SK-N-SH treated with all-trans-retinoic acid at 6 μM for 48 hours (cell line): ENCODE measurements around the gene RNF207.

Experiments
- ATAC-seq: fragments of 200-7000 bp; cut with Tn5 transposase; 3 replicates; pipeline ENCODE4 v1.9.1; 2020; ENCODE audit warnings: mild to moderate bottlenecking, moderate library complexity
- BACH2 ChIP-seq: fragments of 250-450 bp; sonication (Bioruptor Pico); IDR thresholded peaks from 2 replicates; pipeline ENCODE4 v1.9.0; 2021; ENCODE audit warnings: mild to moderate bottlenecking, borderline replicate concordance
- CREB5 ChIP-seq: fragments of 250-450 bp; sonication (Bioruptor Pico); IDR thresholded peaks from 2 replicates; pipeline ENCODE4 v1.5.1; 2020; ENCODE audit warnings: low read depth, mild to moderate bottlenecking, moderate library complexity
- CSDC2 ChIP-seq: fragments of 250-450 bp; sonication (Bioruptor Pico); IDR thresholded peaks from 2 replicates; pipeline ENCODE4 v1.5.0; 2020; ENCODE audit warnings: mild to moderate bottlenecking, moderate library complexity
- CSRNP3 ChIP-seq: fragments of 250-450 bp; sonication (Bioruptor Pico); IDR thresholded peaks from 2 replicates; pipeline ENCODE4 v1.5.1; 2021; ENCODE audit warnings: mild to moderate bottlenecking, moderate library complexity
- GLIS3 ChIP-seq: fragments of 250-450 bp; sonication (Bioruptor Pico); IDR thresholded peaks from 2 replicates; pipeline ENCODE4 v1.5.0; 2020; ENCODE audit warnings: mild to moderate bottlenecking, moderate library complexity
- OSR1 ChIP-seq: fragments of 250-450 bp; sonication (Bioruptor Pico); IDR thresholded peaks from 2 replicates; pipeline ENCODE4 v1.8.0; 2022; ENCODE audit warnings: moderate library complexity, mild to moderate bottlenecking, inconsistent platforms
- POU6F1 ChIP-seq: fragments of 250-450 bp; sonication (Bioruptor Pico); IDR thresholded peaks from 2 replicates; pipeline ENCODE4 v1.8.0; 2021; ENCODE audit warnings: low read depth, mild to moderate bottlenecking, moderate library complexity, borderline replicate concordance
- PPARA ChIP-seq: fragments of 250-450 bp; sonication (Bioruptor Pico); IDR thresholded peaks from 2 replicates; pipeline ENCODE4 v1.5.0; 2020; ENCODE audit warnings: mild to moderate bottlenecking, borderline replicate concordance
- RARB ChIP-seq: fragments of 250-450 bp; sonication (Bioruptor Pico); IDR thresholded peaks from 2 replicates; pipeline ENCODE4 v1.8.0; 2021; ENCODE audit warnings: mild to moderate bottlenecking, moderate library complexity
- SNAI2 ChIP-seq: fragments of 250-450 bp; sonication (Bioruptor Pico); IDR thresholded peaks from 2 replicates; pipeline ENCODE4 v1.5.0; 2020; ENCODE audit warnings: mild to moderate bottlenecking, moderate library complexity
- TCF4 ChIP-seq: fragments of 250-450 bp; sonication (Bioruptor Pico); IDR thresholded peaks from 2 replicates; pipeline ENCODE4 v1.8.0; 2021; ENCODE audit warnings: mild to moderate bottlenecking, moderate library complexity, borderline replicate concordance
- TOX ChIP-seq: fragments of 250-450 bp; sonication (Bioruptor Pico); IDR thresholded peaks from 2 replicates; pipeline ENCODE4 v1.8.0; 2021; ENCODE audit warnings: mild to moderate bottlenecking, moderate library complexity, borderline replicate concordance
- TSHZ2 ChIP-seq: fragments of 250-450 bp; sonication (Bioruptor Pico); IDR thresholded peaks from 2 replicates; pipeline ENCODE4 v1.5.0; 2020; ENCODE audit warnings: mild to moderate bottlenecking, moderate library complexity
- ZC3H10 ChIP-seq: fragments of 250-450 bp; sonication (Bioruptor Pico); IDR thresholded peaks from 2 replicates; pipeline ENCODE4 v1.5.1; 2021; ENCODE audit warnings: mild to moderate bottlenecking, moderate library complexity
- ZFP3 ChIP-seq: fragments of 250-450 bp; sonication (Bioruptor Pico); IDR thresholded peaks from 2 replicates; pipeline ENCODE4 v1.5.0; 2020; ENCODE audit warnings: mild to moderate bottlenecking, moderate library complexity
- ZNF565 ChIP-seq: fragments of 450-650 bp; formaldehyde crosslinking; conservative IDR thresholded peaks from 2 replicates; pipeline ENCODE4 v1.5.0; 2020; ENCODE audit warnings: low read depth, mild to moderate bottlenecking, moderate library complexity
- ZNF70 ChIP-seq: fragments of 450-650 bp; formaldehyde crosslinking; IDR thresholded peaks from 2 replicates; pipeline ENCODE4 v1.5.0; 2020; ENCODE audit warnings: mild to moderate bottlenecking, moderate library complexity

Gene RNF207

GRCh38 chr1:6251681-6252373 is 45.9 kb downstream of the RNF207 start:
- no peak for ATAC-seq
- no peak for TF ChIP-seq POU6F1 (CRISPR knock-in tag)
- TF ChIP-seq ZNF70 (CRISPR knock-in tag): no peak
- no peak for TF ChIP-seq TCF4 (CRISPR knock-in tag)
- TF ChIP-seq GLIS3 (CRISPR knock-in tag): no peak
- no peak for TF ChIP-seq RARB (CRISPR knock-in tag)
- TF ChIP-seq ZC3H10 (CRISPR knock-in tag): no peak
- no peak for TF ChIP-seq TOX (CRISPR knock-in tag)
- TF ChIP-seq SNAI2 (CRISPR knock-in tag): no peak

GRCh38 chr1:6252374-6252710 is 46.4 kb downstream of the RNF207 start:
- TF ChIP-seq CSRNP3 (CRISPR knock-in tag): no peak
- TF ChIP-seq CREB5 (CRISPR knock-in tag): no peak
- TF ChIP-seq ZNF565: no peak
- no peak for TF ChIP-seq TCF4 (CRISPR knock-in tag)
- no peak for TF ChIP-seq ZFP3
- no peak for TF ChIP-seq GLIS3 (CRISPR knock-in tag)
- ATAC-seq: no peak

- no peak for ATAC-seq
- TF ChIP-seq BACH2 (CRISPR knock-in tag): no peak
Observed at GRCh38 chr1:6253380-6253779, 47.5 kb downstream of the RNF207 start.

- no peak for TF ChIP-seq TCF4 (CRISPR knock-in tag)
- no peak for TF ChIP-seq POU6F1 (CRISPR knock-in tag)
- no peak for TF ChIP-seq SNAI2 (CRISPR knock-in tag)
- TF ChIP-seq ZC3H10 (CRISPR knock-in tag): no peak
- TF ChIP-seq TSHZ2 (CRISPR knock-in tag): no peak
- TF ChIP-seq CSRNP3 (CRISPR knock-in tag): no peak
- no peak for TF ChIP-seq CSDC2 (CRISPR knock-in tag)
- no peak for TF ChIP-seq CREB5 (CRISPR knock-in tag)
- TF ChIP-seq BACH2 (CRISPR knock-in tag): no peak
- TF ChIP-seq TOX (CRISPR knock-in tag): no peak
- no peak for TF ChIP-seq OSR1 (CRISPR knock-in tag)
- no peak for TF ChIP-seq ZNF565
- TF ChIP-seq PPARA (CRISPR knock-in tag): no peak
- no peak for TF ChIP-seq ZNF70 (CRISPR knock-in tag)
- TF ChIP-seq GLIS3 (CRISPR knock-in tag): no peak
- ATAC-seq: no peak
Observed at GRCh38 chr1:6254691-6255090, 48.8 kb downstream of the RNF207 start.
